Measurements from ENCODE around the gene LRRC47. TPM values are rescaled to one million over a fixed set of nuclear protein-coding genes. Genes with fewer than 3 reads are reported as not detected.

LRRC47 gene
- total and polyA plus RNA-seq, 2 of the 13 experiments (the other 11 are each of a cell fraction or from before 2014, with no cell fraction given), result 18.3 to 52.5 TPM

- TF ChIP-seq, protein P1, sequence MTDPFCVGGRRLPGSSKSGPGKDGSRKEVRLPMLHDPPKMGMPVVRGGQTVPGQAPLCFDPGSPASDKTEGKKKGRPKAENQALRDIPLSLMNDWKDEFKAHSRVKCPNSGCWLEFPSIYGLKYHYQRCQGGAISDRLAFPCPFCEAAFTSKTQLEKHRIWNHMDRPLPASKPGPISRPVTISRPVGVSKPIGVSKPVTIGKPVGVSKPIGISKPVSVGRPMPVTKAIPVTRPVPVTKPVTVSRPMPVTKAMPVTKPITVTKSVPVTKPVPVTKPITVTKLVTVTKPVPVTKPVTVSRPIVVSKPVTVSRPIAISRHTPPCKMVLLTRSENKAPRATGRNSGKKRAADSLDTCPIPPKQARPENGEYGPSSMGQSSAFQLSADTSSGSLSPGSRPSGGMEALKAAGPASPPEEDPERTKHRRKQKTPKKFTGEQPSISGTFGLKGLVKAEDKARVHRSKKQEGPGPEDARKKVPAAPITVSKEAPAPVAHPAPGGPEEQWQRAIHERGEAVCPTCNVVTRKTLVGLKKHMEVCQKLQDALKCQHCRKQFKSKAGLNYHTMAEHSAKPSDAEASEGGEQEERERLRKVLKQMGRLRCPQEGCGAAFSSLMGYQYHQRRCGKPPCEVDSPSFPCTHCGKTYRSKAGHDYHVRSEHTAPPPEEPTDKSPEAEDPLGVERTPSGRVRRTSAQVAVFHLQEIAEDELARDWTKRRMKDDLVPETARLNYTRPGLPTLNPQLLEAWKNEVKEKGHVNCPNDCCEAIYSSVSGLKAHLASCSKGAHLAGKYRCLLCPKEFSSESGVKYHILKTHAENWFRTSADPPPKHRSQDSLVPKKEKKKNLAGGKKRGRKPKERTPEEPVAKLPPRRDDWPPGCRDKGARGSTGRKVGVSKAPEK (CRISPR knock-in tag; IDR thresholded peaks at IDR 0.05; ENCODE audit: borderline replicate concordance), result no peak
- TF ChIP-seq ATF1 (CRISPR knock-in tag; IDR thresholded peaks at IDR 0.05) (0 out of 2 replicates have a peak, but pooled peaks have one; percentile 19), ZMAT3 (CRISPR knock-in tag; conservative IDR thresholded peaks at IDR 0.05) (peak; percentile 93), ZNF280D (CRISPR knock-in tag; IDR thresholded peaks at IDR 0.05) (no peak), HHEX (CRISPR knock-in tag; IDR thresholded peaks at IDR 0.05) (no peak), FLYWCH1 (CRISPR knock-in tag; IDR thresholded peaks at IDR 0.05) (no peak), TBP (CRISPR knock-in tag; IDR thresholded peaks at IDR 0.05) (0 out of 2 replicates have a peak, but pooled peaks have one; percentile 47), AGO2 (optimal IDR thresholded peaks at IDR 0.05; ENCODE audit: low read depth, low read length) (peak; percentile 34), MAZ (IDR thresholded peaks at IDR 0.05; ENCODE audit: borderline replicate concordance, low read depth, low read length) (peak; percentile 91), MAZ (CRISPR knock-in tag; IDR thresholded peaks at IDR 0.05; ENCODE audit: low read depth) (peak; percentile 99), SOX13 (IDR thresholded peaks at IDR 0.05) (0 out of 2 replicates have a peak, but pooled peaks have one; percentile 14), SOX13 (CRISPR knock-in tag; conservative IDR thresholded peaks at IDR 0.05 in 1 of 2, IDR thresholded peaks at IDR 0.05 in 1 of 2) (peak in 1 of 2 experiments; percentile 44; a peak in 1 of 4 replicates), ZNF367 (CRISPR knock-in tag; IDR thresholded peaks at IDR 0.05; ENCODE audit: borderline replicate concordance) (no peak; the same call in 1 of the 2 replicates), NFRKB (IDR thresholded peaks at IDR 0.05) (no peak), ZNF180 (CRISPR knock-in tag; IDR thresholded peaks at IDR 0.05; ENCODE audit: borderline replicate concordance, low read depth) (no peak), MATR3 (CRISPR knock-in tag; IDR thresholded peaks at IDR 0.05) (no peak), NAIF1 (CRISPR knock-in tag; IDR thresholded peaks at IDR 0.05; ENCODE audit: borderline replicate concordance) (0 out of 2 replicates have a peak, but pooled peaks have one; percentile 35), KLF12 (CRISPR knock-in tag; IDR thresholded peaks at IDR 0.05; ENCODE audit: borderline replicate concordance) (peak; percentile 93; the same call in 1 of the 2 replicates), NRL (CRISPR knock-in tag; IDR thresholded peaks at IDR 0.05; ENCODE audit: borderline replicate concordance) (no peak), ZBTB1 (CRISPR knock-in tag; IDR thresholded peaks at IDR 0.05; ENCODE audit: borderline replicate concordance) (no peak), MEIS2 (CRISPR knock-in tag; IDR thresholded peaks at IDR 0.05) (peak; percentile 58; the same call in 1 of the 2 replicates)
- TF ChIP-seq, protein P2, sequence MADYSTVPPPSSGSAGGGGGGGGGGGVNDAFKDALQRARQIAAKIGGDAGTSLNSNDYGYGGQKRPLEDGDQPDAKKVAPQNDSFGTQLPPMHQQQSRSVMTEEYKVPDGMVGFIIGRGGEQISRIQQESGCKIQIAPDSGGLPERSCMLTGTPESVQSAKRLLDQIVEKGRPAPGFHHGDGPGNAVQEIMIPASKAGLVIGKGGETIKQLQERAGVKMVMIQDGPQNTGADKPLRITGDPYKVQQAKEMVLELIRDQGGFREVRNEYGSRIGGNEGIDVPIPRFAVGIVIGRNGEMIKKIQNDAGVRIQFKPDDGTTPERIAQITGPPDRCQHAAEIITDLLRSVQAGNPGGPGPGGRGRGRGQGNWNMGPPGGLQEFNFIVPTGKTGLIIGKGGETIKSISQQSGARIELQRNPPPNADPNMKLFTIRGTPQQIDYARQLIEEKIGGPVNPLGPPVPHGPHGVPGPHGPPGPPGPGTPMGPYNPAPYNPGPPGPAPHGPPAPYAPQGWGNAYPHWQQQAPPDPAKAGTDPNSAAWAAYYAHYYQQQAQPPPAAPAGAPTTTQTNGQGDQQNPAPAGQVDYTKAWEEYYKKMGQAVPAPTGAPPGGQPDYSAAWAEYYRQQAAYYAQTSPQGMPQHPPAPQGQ (CRISPR knock-in tag; IDR thresholded peaks at IDR 0.05; ENCODE audit: borderline replicate concordance), result no peak
Measured at GRCh38 chr1:3796215-3797061, at the start of gene LRRC47 (continued).
